Ishikawa (cell line): ENCODE results near the gene FAM222A.

ENCODE experiments used
- CEBPB ChIP-seq: IDR thresholded peaks from 2 replicates; pipeline ENCODE4 v1.6.1; 2012
- CREB1 ChIP-seq: IDR thresholded peaks from 2 replicates; pipeline ENCODE4 v1.6.1; 2012; ENCODE audit warnings: low read depth
- EGR1 ChIP-seq: IDR thresholded peaks from 2 replicates; pipeline ENCODE4 v1.6.1; 2012
- EP300 ChIP-seq: IDR thresholded peaks from 2 replicates; pipeline ENCODE4 v1.6.1; 2012; ENCODE audit warnings: borderline replicate concordance
- FOXM1 ChIP-seq: IDR thresholded peaks from 2 replicates; pipeline ENCODE4 v1.6.1; 2012; ENCODE audit warnings: low read depth, borderline replicate concordance
- NFIC ChIP-seq: IDR thresholded peaks from 2 replicates; pipeline ENCODE4 v1.6.1; 2012
- RAD21 ChIP-seq: IDR thresholded peaks from 2 replicates; pipeline ENCODE4 v1.6.1; 2012; ENCODE audit warnings: low read depth
- TAF1 ChIP-seq: IDR thresholded peaks from 2 replicates; pipeline ENCODE4 v1.6.1; 2012; ENCODE audit warnings: low read depth, mild to moderate bottlenecking
- TCF12 ChIP-seq: IDR thresholded peaks from 2 replicates; pipeline ENCODE4 v1.6.1; 2012; ENCODE audit warnings: low read depth
- TEAD4 ChIP-seq: IDR thresholded peaks from 2 replicates; pipeline ENCODE4 v1.6.1; 2012
- YY1 ChIP-seq: IDR thresholded peaks from 2 replicates; pipeline ENCODE4 v1.6.1; 2012; ENCODE audit warnings: low read depth
- ZBTB7A ChIP-seq: IDR thresholded peaks from 2 replicates; pipeline ENCODE4 v1.6.1; 2012; ENCODE audit warnings: low read depth
- TF ChIP-seq, protein P1 (sequence below): IDR thresholded peaks from 2 replicates; pipeline ENCODE4 v1.6.1; 2012
- TF ChIP-seq, protein P2 (sequence below): IDR thresholded peaks from 2 replicates; pipeline ENCODE4 v1.6.1; 2012; ENCODE audit warnings: low read depth, mild to moderate bottlenecking
- TF ChIP-seq, protein P3 (sequence below): IDR thresholded peaks from 2 replicates; pipeline ENCODE4 v1.6.1; 2012

FAM222A gene

DNA sequence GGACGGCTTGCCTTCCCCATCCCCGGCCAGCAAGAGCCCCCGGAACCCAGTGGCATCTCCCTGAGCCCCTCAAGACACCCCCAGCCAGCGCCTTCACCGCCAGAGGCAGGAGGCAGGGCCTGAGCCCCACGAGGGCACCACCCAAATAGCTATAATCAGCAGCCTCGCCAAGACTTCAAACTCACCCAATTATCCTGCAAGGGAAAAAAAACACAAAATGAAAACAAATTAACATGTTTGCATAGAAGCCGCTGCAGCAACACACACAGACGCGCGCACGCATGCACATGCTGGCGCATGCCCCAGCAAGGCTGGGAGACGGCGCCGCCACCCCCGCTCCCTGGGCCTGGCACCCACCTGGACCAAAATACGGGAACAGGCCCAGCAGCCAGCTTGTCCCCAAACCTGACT is 15.8 kb downstream of the FAM222A start:
- no peak for TF ChIP-seq EP300
- no peak for TF ChIP-seq YY1
- no peak for TF ChIP-seq ZBTB7A
- TF ChIP-seq CEBPB = no peak
- TF ChIP-seq CREB1 = no peak
- TF ChIP-seq TEAD4 = no peak
- no peak for TF ChIP-seq NFIC
- TF ChIP-seq, protein P1, sequence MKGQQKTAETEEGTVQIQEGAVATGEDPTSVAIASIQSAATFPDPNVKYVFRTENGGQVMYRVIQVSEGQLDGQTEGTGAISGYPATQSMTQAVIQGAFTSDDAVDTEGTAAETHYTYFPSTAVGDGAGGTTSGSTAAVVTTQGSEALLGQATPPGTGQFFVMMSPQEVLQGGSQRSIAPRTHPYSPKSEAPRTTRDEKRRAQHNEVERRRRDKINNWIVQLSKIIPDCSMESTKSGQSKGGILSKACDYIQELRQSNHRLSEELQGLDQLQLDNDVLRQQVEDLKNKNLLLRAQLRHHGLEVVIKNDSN = no peak
- TF ChIP-seq, protein P2, sequence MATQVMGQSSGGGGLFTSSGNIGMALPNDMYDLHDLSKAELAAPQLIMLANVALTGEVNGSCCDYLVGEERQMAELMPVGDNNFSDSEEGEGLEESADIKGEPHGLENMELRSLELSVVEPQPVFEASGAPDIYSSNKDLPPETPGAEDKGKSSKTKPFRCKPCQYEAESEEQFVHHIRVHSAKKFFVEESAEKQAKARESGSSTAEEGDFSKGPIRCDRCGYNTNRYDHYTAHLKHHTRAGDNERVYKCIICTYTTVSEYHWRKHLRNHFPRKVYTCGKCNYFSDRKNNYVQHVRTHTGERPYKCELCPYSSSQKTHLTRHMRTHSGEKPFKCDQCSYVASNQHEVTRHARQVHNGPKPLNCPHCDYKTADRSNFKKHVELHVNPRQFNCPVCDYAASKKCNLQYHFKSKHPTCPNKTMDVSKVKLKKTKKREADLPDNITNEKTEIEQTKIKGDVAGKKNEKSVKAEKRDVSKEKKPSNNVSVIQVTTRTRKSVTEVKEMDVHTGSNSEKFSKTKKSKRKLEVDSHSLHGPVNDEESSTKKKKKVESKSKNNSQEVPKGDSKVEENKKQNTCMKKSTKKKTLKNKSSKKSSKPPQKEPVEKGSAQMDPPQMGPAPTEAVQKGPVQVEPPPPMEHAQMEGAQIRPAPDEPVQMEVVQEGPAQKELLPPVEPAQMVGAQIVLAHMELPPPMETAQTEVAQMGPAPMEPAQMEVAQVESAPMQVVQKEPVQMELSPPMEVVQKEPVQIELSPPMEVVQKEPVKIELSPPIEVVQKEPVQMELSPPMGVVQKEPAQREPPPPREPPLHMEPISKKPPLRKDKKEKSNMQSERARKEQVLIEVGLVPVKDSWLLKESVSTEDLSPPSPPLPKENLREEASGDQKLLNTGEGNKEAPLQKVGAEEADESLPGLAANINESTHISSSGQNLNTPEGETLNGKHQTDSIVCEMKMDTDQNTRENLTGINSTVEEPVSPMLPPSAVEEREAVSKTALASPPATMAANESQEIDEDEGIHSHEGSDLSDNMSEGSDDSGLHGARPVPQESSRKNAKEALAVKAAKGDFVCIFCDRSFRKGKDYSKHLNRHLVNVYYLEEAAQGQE = no peak
- TF ChIP-seq RAD21 = no peak
- TF ChIP-seq EGR1 = no peak

DNA sequence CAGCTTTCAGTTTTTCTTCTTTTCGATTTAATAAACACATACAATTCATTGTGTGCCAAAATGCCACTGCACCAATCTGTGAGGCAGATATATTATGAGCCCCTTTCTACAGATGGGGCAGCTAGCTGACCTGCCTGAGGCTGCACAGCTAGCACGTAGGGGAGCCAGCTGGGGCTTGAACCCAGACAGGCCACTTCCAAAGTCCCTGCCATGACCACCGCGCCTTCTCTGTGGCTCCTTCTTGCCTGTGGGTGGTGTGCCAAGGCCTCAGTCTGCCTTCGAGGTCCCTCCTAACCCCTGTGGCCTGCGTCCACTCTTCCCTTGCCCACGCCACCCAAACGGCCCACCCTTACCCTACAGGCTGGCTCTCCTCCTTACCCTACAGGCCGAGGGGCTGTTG is 16.2 kb downstream of the FAM222A start:
- TF ChIP-seq CREB1 (no peak), EP300 (no peak), FOXM1 (no peak), YY1 (no peak), TCF12 (no peak), NFIC (no peak), CEBPB (no peak), TEAD4 (no peak), RAD21 (no peak), ZBTB7A (no peak), EGR1 (no peak), TAF1 (no peak)
- TF ChIP-seq, protein P2 = no peak
- TF ChIP-seq, protein P3, sequence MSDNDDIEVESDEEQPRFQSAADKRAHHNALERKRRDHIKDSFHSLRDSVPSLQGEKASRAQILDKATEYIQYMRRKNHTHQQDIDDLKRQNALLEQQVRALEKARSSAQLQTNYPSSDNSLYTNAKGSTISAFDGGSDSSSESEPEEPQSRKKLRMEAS = no peak
- TF ChIP-seq, protein P1 = no peak

DNA sequence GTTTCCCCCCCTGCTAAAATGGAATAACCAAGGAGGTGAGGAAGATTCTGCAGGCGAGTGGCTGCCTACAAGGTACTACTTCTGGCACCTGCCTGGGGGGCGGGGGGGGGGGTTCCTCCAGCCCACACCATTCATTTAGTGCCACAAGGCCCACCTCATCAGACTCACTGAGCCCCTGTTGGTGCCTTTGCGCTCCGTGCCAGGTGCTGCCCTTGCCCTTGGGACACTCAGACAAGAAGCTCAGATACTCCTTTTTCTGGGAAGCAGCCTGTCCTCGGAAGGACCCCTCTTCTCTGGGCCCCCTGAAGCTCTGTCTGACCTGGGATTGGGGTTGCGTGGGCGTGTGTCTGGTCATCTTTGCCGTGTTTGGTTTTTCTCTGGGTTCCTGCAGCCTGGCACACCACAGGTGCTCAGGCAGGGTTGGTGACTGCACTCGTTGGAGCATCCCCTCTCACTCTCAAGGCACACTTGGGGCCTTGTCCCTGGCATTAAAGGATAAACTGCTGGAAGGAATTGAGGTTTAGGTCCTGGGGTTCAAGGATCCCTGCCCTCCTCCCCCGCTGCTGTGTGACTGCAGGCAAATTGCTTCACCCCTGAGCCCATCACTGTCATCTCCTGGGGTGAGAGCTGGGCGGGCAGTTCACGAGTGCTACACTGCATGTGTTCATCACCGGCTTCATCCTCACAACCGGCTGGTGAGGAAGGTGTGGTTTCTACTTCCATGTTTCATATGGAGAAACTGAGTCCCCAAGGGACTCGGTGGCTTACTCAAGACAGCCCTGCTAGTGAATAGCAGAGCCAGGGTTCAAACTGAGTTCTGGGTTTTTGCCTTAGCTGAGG is 16.9 kb downstream of the FAM222A start:
- no peak for TF ChIP-seq FOXM1
- no peak for TF ChIP-seq CREB1
- TF ChIP-seq, protein P3 = no peak
- TF ChIP-seq TCF12 = no peak
- TF ChIP-seq EP300 = no peak
- TF ChIP-seq, protein P2 = no peak
- no peak for TF ChIP-seq ZBTB7A
- TF ChIP-seq CEBPB = no peak
- no peak for TF ChIP-seq TEAD4
- no peak for TF ChIP-seq NFIC
- no peak for TF ChIP-seq EGR1

DNA sequence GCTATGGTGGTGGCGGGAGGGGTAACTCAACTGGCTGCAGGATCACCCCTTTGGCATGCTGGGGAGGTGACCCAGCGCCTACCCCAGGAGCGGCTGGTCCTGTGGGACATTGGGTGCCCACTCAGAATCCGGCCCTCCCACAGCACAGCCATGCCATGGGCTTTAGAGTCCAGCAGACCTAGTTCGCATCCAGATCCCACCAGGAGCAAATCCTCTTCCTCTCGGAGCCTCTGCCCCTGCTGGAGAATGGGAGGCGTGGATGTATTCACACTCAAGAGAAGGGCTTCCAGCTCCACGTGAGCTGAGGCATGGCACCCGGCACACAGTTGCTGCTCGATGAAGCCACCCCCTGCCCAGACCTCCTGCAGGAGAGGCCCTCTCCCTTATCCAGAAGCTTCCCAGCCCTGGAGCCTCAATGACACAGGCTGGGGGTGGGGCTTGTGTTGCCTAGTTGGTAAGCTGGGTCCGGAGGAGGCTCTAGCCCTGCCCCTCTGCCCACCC is 17.7 kb downstream of the FAM222A start:
- TF ChIP-seq TCF12 (no peak), EGR1 (no peak), TEAD4 (no peak), ZBTB7A (no peak), RAD21 (no peak), FOXM1 (no peak), YY1 (no peak), EP300 (no peak), CREB1 (no peak), TAF1 (no peak), NFIC (no peak), CEBPB (no peak)
- TF ChIP-seq, protein P3 = no peak
- TF ChIP-seq, protein P2 = no peak
- TF ChIP-seq, protein P1 = no peak
